Hematopoietic multipotent progenitor cell treated with erythropoietin and hydrocortisone succinate and interleukin-3 and kit ligand, for 4 days (in vitro differentiated cells): ENCODE data around the gene PRADC1.

Experiments used
- DNase-seq: peaks from one replicate; pipeline ENCODE4 v3.0.0-alpha.2; 2015

PRADC1 gene

DNA sequence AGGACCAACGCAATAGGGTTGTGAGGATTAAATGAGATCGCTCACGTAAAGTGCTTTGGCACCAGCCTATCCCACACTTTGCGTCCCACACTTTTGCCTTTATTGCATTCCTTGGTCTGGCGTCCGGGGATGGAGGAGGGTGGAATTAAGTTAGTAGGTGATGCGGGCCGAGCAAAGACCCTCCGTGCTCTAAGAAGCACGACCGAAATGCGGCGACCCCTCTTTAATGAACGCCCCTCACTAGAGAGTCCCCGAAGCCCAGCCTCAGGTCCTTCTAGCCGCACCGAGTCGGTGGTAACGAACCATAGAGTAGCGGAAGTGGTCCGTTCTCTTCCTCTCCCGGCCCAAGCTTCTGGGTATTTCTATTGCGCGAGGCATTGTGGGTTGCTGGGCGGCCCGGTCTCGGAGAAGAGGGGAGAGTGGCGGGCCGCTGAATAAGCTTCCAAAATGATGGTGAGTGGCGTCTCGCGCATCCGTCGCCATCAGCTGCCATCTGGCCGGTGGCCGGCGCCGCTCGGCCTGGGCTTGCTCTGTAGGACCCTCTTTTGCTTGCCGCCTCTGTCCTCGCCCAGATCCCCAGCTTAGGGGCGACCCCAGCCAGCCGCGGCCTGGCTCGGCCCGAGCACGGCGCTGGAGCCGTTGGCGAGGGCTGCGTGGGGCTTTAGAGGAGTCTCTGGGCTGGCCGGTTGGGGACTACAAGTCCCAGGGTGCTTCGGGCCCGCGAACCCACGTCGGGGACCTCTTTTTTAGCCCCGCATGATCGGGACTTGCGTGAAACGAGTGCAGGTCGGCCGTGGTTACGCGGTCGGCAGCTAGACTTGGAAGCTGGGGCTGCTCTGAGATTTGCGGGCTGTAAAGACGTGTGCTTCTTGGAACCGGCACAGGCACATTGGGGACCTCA lies 1.1 kb upstream of the PRADC1 start, which contains the start of gene CCT7:
TSS of gene CCT7 (plus strand) at position 377 of the 901 bp plus-strand sequence. CDS start at position 448, 71 bp downstream.
- DNase-seq, result peak; percentile 98

DNA sequence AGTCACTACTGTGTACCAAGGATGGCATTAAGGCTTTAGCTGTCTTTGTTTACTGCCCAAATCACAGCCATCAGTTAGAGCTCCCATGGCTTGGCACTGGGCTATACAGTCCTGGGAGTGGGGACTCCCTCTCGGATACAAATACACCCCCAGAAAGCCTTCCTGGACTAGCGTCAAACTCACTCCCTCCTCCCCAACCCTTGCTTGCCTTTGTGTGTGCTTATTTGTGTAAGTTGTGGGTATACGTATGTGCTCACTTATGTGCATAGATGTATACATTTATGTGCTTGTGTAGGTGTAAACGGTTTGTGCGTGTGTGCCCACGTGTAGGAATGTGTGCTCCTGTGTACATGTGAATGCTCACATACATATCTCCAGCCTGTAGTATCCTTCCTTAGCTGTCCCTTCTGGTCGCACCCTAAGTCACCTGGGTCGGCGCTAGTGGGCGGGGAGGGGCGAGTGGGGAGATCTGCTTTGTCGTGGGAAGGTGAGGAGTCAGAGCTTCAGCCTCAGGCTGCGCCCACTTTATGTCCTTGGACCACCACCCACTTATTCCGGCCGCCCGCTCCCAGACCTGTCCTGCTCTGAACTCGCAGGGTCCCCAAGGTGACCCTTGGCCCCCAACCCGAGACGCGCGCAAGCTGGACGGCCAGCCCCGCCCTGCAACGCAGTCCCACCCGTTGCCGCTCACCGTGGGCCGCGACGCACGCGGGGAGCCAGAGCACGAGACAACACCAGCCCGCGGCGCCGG lies 461 bp downstream of the PRADC1 start:
- peak; percentile 62 for DNase-seq

DNA sequence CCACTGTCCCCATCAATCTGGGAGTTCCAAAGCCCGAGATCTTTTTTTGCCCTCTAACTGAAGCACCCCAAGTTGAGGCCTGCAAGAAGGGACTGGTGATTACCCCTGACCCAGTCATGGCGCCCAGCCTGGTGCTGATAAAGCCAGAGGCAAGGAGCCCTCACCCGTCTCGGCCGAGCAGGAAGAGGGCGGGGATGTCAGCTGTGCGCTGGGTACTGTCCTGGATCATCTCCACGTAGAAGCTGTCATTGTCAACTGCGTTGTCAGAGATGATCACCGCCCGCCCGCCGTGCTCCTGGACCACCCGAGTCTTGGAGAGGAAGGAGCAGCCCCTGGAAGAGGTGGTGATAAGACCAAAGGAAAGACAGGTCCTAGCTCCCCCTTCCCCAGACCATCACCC lies 4.4 kb downstream of the PRADC1 start:
- DNase-seq, result no peak

- DNase-seq, result no peak
Observed at GRCh38 chr2:73227086-73227485, 6.0 kb downstream of the PRADC1 start.

DNA sequence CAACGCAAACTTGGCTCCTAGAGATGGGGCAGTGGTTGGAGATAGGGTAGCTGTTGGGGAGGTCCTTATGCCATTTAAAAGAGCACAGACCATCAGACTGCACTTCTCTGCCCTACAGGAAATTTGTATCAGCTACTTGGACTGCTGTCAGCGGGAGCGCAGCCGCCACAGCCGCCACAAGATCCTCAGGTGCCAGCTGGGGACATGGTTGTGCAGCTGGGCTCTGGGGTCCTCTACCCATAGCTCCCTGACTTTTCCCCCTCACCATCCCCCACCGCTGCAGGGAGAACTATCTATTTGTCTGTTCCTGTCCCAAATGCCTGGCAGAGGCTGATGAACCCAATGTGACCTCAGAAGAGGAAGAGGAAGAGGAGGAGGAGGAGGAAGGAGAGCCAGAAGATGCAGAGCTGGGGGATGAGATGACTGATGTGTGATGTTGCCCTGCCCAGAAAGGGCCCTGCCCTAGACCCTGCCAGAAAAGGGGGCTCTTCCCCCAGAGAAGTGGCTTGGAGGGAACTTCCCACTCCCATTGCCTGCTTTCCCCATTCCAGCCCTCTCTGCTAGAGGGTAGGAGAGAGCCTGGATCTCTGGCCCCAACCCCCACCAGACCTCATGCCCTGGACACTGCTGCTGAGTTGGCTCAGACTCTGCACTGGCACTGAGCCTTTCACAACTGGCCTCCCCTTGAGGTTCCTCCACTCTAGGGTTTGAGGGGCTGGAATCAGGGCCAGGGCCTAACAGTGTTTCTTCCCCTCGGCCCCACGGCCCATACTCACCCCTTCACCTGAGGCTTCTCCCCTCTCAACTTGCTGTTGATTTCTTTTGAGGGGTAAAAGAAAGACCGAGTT lies 7.3 kb downstream of the PRADC1 start:
- DNase-seq, result peak; percentile 23

GRCh38 chr2:73223821-73224220 lies 9.2 kb downstream of the PRADC1 start:
- no peak for DNase-seq

- no peak for DNase-seq
Observed at GRCh38 chr2:73218298-73218697, 14.7 kb downstream of the PRADC1 start.

GRCh38 chr2:73217826-73218225 lies 15.2 kb downstream of the PRADC1 start:
- DNase-seq, result no peak

- no peak for DNase-seq
Observed at GRCh38 chr2:73217160-73217559, 15.9 kb downstream of the PRADC1 start.

DNA sequence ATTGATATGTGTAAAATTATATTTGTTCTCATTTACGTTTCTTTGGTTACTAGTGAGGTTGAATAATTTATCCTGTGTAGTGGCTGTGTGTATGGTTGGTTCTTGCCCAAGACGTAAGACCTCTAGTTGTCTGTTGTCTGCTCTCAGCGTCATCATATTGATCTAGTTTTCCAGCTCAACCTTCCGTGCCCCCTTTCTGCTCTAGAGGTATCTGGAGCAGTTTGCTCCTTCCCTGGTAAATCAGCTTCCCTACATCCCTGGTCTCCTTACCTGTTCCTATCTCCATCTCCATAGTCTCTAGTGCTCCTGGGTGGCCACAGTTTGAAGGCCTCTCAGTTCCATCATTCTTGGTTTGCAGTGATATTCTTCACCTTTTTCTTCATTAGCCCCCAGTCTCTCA lies 17.8 kb downstream of the PRADC1 start:
- no peak for DNase-seq

DNA sequence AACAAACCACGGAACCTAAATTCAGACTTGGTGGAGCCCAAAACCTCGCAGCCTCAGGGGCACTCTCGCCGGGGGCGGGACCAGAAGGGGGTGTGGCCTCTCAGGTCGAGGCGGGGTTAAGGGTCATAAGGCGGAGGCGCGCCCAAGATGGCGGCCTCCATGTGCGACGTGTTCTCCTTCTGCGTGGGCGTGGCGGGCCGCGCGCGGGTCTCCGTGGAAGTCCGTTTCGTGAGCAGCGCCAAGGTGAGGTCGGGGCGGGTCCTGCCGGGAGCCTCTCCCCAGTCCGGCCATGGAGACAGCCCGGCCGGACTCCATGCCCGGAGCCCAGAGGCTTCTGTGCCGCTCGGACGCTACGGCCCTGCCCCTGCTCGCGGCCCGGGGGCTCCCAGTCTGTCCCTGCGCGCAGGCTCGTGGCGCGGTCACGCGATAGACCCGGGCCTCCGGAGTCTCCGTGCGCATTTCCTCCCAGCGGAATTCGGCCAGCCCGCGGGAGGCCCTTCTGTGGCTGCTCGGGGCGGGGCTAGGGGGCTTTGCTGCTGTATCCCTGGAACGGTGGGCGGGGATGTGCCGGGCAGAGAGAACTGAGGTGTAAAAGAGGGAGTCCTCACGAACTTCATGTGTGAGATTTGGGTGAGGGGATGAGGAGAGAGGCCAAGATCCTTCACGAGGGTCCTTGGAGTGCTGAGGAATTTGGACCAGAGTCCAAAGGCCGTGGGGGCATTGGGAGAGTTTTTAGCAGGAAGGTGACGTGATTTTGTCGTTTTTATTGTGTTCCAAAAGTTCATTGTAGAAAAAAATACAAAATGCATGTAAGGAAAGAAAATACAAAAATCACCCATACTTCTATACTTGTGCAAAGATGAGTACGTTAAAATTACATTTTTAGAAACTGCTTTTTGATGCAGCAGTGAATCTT lies 18.7 kb downstream of the PRADC1 start, which contains the start of gene SMYD5:
TSS of gene SMYD5 (plus strand) at position 126 of the 916 bp plus-strand sequence. CDS start at position 148, 22 bp downstream.
- DNase-seq, result peak; percentile 96

DNA sequence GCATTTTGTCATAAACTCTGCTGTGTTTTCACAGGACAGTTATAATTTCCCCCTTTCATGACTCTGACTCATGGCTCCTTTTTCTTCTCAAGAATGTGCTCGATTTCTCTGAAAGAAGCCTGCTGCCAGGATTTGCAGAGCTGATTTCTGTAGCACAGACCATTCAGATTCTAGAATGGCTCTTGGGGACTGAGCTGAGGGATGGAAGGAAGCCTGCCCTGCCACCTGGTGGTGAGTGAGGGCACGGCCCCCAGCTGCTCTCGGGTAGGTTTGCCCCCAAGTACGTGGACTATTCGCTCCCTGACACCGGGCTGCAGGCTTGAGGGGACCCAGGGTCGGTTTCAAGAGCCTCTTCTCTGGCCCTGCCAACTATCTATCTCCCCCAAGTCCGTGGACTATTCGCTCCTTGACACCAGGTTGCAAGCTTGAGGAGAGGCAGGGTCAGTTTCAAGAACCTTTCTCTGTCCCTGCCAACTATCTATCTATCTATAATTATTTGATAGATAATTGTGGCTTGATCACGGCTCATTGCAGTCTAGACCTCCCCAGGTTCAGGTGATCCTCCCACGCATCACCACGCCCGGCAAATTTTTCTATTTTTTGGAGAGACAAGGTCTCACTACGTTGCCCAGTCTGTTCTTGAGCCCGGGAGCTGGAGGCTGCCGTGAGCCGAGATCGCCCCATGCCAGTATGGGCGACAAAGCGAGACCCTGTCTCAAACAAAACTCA lies 20.4 kb downstream of the PRADC1 start:
- peak; percentile 89 for DNase-seq

DNA sequence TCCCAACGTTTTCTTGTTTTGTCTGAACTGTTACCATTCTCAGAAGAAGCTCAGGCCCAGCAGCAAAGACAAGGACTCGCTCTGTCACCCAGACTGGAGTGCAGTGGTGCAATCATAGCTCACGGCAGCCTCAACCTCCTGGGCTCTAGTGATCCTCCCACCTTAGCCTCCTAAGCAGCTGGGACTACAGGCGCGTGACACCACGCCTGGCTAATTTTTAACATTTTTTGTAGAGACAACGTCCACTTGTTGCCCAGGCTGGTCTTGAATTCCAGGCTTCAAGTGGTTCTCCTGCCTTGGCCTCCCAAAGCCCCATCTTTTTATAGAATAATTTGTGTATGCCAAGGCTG lies 21.0 kb downstream of the PRADC1 start:
- DNase-seq, result no peak

DNA sequence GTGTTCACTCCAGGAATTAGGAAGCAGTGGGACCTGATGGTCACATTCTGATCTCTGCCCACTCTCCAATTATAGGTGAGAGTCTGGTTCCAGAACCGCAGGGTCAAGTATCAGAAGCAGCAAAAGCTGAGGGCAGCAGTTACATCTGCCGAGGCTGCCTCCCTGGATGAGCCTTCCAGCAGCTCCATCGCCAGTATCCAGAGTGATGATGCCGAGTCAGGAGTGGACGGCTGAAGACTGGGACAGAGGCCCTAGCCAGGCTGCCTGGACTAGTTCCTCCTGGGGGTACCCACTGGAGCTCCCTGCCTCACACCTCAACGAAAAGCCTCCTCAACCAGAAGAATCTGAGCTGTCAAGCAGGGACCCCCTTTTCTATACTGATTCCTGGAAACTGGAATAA lies 22.3 kb downstream of the PRADC1 start:
- DNase-seq, result no peak

- DNase-seq, result no peak
Observed at GRCh38 chr2:73210019-73210418, 23.0 kb downstream of the PRADC1 start.

DNA sequence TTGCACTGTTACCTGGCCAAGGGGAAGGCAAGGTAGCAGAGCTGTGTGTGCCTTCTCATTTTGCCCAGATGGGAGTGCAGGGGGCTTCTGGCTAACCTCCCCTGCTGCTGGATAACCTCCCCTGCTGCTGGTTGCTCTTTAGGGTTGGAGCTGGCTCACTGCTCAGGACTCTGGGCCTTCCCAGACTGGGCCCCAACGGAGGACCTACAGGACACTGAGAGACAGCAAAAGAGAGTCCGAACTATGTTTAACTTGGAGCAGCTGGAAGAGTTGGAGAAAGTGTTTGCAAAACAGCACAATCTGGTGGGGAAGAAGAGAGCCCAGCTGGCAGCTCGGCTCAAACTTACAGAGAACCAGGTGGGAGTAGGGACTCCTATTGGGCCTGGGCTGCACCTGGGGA lies 24.8 kb downstream of the PRADC1 start:
- no peak for DNase-seq

- no peak for DNase-seq
Observed at GRCh38 chr2:73205611-73206010, 27.4 kb downstream of the PRADC1 start.

GRCh38 chr2:73203055-73203681 lies 29.9 kb downstream of the PRADC1 start:
- DNase-seq, result peak; percentile 40

DNA sequence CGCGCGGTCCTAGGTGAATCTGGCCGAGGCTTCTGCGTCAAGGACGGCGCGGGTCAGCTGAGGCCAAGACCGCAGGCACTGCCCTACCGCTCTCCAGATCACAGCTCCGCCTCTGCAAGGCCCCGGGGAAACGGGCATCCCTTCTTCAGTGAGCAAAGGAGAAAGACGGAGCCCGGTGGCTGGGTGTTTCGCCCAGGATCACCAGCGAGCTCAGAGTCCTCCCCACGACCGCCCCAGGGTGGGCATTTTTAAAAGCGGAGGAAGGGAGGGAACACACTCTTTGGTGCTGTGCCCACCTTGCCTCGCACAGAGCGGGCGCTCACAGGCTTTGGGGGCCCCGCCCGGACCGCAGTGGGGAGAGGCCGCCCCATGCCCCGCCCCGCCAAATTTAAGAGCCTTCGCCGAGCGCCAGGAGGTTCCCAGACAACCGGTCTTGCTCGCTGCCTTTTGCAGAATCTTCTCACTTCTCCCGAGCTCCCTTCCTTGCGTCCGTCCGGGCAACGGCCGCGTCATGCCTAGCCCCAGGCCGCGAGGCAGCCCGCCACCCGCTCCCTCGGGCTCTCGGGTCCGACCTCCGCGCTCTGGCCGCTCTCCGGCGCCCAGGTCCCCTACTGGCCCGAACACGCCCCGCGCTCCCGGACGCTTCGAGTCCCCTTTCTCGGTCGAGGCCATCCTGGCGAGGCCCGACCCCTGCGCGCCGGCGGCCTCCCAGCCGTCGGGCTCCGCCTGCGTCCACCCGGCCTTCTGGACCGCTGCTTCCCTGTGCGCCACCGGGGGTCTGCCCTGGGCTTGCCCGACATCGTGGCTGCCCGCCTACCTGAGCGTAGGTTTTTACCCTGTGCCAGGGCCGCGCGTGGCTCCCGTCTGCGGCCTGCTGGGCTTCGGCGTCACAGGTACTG lies 30.6 kb downstream of the PRADC1 start, which contains the start of gene NOTO:
TSS of gene NOTO (plus strand) at position 419 of the 899 bp plus-strand sequence. CDS start at position 512, 93 bp downstream.
- DNase-seq, result peak; percentile 21
